Coronary artery (tissue), 2 donors: ENCODE data around the gene ATP2C1.

Source experiments
- DNase-seq: peaks from one replicate; pipeline ENCODE4 v3.0.0-alpha.2; 2017; ENCODE audit warnings: low spot score
- H3K27ac ChIP-seq, 2 donors: fragments of 200-600 bp; sonication (generic); one replicate each; pipeline ENCODE4 v1.5.1; 2016 to 2019
- H3K4me3 ChIP-seq: fragments of 200-600 bp; sonication (generic); 2 replicates; pipeline ENCODE4 v1.5.1; 2016; ENCODE audit warnings: mild to moderate bottlenecking, moderate library complexity
- TF ChIP-seq, protein P1 (sequence below): fragments of 200-600 bp; sonication (generic); IDR thresholded peaks from one replicate; pipeline ENCODE4 v1.5.1; 2019; ENCODE audit warnings: antibody characterized with exemption

ATP2C1 gene

DNA sequence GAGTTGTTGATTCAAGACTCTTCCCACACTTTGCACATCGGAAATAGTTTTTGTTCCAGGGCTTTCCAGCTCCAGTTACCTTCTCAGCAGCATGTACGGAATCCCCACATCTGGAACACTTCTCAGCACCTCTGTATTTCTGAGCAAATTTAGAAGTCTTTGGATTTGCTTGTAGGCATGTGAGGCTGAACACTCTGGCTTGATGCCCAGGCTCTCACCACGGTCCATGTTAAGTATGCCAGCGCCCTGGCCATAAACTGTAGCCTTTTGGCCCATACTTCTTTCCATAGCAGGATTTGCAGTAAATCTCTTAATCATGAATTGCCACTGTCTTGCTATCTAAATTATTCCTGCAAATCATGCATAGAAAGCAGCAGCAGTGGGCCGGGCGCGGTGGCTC lies 24.4 kb downstream of the ATP2C1 start:
- H3K4me3 ChIP-seq: no peak overlapping the region
- DNase-seq: no peak
- H3K27ac ChIP-seq: no peak overlapping the region
- TF ChIP-seq, protein P1, sequence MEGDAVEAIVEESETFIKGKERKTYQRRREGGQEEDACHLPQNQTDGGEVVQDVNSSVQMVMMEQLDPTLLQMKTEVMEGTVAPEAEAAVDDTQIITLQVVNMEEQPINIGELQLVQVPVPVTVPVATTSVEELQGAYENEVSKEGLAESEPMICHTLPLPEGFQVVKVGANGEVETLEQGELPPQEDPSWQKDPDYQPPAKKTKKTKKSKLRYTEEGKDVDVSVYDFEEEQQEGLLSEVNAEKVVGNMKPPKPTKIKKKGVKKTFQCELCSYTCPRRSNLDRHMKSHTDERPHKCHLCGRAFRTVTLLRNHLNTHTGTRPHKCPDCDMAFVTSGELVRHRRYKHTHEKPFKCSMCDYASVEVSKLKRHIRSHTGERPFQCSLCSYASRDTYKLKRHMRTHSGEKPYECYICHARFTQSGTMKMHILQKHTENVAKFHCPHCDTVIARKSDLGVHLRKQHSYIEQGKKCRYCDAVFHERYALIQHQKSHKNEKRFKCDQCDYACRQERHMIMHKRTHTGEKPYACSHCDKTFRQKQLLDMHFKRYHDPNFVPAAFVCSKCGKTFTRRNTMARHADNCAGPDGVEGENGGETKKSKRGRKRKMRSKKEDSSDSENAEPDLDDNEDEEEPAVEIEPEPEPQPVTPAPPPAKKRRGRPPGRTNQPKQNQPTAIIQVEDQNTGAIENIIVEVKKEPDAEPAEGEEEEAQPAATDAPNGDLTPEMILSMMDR: no peak

DNA sequence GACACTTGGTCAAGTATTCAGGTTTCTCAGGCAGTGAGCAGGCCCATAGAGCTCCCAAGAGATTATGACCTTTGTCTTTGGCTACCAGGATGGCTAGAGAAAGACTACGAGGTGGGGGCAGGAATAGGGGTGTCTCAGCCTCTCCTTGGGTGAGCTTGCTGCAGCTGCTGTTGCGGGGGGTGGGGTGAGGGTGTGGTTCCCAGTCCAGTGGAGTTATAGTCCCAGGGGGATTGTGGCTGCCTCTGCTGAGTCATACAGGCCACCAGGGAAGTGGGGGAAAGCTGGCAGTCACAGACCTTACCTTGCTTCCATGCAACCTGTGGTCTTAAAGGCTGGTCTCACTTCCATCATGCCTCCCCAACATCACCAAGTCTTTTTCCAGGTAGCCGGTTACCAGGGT lies 31.7 kb downstream of the ATP2C1 start:
- H3K4me3 ChIP-seq: no peak overlapping the region
- DNase-seq: no peak

DNA sequence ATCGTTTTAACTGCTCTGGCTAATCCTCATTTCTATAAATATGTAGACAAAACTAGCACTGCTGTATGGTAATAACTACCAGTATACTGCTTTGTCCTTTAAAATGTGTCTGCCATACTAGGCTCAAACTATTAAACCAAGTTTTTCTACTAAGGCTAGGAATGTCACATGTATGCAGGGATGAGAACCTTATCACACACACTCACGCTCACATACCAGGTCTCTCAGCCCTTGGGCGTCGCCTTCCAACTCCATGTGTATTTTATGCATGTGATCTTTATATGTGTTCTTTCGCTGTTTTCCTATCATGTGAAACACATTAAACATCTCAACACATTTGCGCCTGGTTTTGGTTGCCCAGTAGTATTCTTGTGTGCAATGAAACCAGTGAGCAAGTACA lies 32.6 kb downstream of the ATP2C1 start:
- Histone ChIP-seq H3K4me3 (no peak overlapping the region), H3K27ac (no peak overlapping the region)
- DNase-seq: no peak
- TF ChIP-seq, protein P1: no peak

More for the DNA sequence above, 31.7 kb downstream of the ATP2C1 start:
- no peak overlapping the region for H3K27ac ChIP-seq
- TF ChIP-seq, protein P1: no peak

DNA sequence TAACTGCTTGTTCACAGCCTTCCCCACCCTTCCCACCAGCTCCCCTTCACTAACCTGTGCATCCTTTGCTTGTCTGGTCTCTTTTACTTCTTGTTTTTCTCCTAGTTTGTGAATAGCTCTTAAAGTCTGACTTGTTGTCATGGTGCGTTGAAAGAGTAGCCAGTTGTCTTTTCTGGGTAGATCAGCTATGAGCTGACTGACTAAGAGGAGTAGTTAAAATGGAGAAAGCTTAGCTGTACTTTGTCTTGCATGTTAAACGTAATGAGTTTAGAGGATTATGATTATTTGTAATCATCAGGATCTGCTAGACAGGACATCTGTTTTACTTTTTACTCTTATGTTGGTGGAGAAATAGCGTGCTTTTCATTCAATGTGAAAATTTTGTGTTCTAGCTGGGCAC lies 35.9 kb downstream of the ATP2C1 start:
- DNase-seq: no peak
- Histone ChIP-seq H3K4me3 (no peak overlapping the region), H3K27ac (no peak overlapping the region)
- TF ChIP-seq, protein P1: no peak

DNA sequence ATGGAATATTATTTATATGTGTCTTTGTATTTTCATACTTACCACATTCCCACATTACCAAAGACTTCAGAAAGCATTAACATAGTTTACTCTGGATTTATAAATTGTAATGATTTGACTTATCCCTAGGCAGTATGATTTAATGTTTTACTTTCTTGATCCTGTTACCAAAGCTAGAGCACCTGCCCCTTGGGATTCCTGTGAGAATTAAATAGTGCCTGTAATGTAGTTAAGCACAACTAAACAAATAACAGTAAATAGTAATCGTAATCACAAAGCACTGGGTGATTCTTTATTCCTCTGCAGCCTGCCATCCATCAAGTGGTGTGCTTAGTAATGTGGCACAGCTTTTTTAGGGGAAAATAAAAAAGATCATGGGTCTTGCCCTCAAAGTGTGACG lies 39.1 kb downstream of the ATP2C1 start:
- Histone ChIP-seq H3K27ac (no peak overlapping the region), H3K4me3 (no peak overlapping the region)
- no peak for DNase-seq
- TF ChIP-seq, protein P1: no peak

DNA sequence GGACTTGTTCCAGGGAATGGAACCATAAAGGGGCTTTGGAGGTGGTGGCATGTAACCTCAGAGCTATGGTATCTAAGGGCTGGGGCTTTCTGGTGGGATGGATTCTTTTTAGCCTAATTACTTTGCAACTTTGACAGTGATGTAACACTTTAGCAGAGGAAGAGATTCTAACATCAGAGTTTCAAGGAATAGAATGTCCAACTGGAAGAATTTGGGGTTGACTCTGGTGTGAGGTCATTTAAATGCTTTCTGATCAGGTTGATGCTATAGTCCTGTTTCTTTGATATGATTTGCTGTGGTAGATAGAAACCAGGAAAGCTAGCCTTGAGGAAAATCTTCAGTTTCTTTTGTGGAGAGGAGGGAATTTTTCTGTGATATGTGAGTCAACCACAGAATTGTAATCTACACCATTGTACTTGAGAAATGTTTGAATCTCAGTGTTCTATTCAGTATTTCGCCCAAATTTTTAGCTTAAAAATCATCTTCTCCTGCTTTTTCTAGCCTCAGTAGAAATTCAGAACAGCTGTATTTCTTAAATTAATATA lies 40.0 kb downstream of the ATP2C1 start:
- DNase-seq: no peak
- TF ChIP-seq, protein P1: no peak
- Histone ChIP-seq H3K4me3 (no peak overlapping the region), H3K27ac (no peak overlapping the region)

DNA sequence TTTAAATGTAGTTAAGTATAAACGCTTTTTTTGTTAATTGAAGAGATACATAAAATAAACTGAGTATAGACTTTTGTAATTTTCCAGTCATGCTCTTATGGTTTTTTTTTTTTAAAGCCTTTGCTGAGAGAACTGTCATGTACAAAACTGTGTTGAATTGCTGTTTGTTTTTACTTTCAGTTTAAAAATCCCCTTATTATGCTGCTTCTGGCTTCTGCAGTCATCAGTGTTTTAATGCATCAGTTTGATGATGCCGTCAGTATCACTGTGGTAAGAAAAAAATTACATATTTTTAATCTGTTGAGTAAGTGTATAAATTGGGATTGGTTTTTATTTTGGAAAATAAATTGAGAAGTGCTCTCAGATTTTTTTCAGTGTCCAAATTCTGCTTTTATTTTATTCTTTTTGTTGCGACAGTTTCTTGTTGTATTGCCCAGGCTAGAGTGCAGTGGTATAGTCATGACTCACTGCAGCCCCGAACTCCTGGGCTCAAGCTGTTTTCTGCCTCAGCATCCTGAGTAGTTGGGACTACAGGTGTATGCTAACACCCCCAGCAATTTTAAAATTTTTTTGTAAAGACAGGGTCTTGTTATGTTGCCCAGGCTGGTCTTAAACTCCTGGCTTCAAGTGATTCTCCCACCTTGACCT lies 40.7 kb downstream of the ATP2C1 start:
- no peak overlapping the region for H3K4me3 ChIP-seq
- no peak overlapping the region for H3K27ac ChIP-seq
- DNase-seq: no peak
- TF ChIP-seq, protein P1: no peak
